HG03196 (cell line): ENCODE results near the gene SLC44A5.

Experiments used
- ATAC-seq: cut with Tn5 transposase; IDR thresholded peaks from one replicate; pipeline ENCODE4 v1.9.1; 2021; ENCODE audit not compliant: unreplicated experiment

SLC44A5 gene

GRCh38 chr1:75589637-75590036 lies 21.3 kb downstream of the SLC44A5 start:
- no peak for ATAC-seq

- ATAC-seq, result no peak
Observed at GRCh38 chr1:75588779-75589475, 22.0 kb downstream of the SLC44A5 start.

DNA sequence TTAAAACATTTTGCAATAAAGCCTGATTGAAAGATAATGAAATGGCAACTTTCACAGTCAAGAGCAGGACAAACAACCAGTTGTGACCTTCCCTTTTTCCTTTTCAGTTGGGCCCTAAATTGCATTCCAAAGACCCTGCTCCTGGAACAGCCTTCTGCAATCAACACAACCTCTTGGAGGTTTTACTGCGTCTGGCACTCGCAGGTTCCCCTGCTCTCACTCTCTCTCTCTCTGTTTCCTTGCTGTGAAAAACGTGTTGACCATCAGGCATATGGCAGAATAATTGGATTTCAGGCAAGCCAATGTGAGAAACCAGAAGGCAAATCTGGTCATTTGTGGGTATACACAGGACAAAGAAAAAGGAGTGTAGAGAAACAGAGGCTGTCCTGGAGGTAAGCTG lies 23.2 kb downstream of the SLC44A5 start:
- ATAC-seq, result no peak

DNA sequence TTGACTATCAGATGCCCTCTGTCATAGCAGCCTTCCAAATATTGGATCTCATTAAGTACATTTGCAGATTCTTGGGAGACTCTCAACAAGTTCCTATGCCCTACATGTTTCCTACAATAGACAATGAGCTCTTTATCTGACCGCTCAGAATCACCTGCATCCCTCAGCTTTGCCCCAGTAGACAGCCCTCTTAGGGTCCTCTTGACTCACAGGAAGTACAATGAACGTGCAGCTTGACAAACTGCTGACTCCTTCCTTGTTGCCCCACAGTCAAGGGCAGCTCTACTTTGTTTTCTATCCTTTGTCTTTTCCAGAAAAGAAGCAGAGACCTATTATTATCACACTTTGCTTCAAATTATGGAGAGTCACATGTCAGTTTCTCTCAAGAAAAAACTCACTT lies 27.6 kb downstream of the SLC44A5 start:
- no peak for ATAC-seq

DNA sequence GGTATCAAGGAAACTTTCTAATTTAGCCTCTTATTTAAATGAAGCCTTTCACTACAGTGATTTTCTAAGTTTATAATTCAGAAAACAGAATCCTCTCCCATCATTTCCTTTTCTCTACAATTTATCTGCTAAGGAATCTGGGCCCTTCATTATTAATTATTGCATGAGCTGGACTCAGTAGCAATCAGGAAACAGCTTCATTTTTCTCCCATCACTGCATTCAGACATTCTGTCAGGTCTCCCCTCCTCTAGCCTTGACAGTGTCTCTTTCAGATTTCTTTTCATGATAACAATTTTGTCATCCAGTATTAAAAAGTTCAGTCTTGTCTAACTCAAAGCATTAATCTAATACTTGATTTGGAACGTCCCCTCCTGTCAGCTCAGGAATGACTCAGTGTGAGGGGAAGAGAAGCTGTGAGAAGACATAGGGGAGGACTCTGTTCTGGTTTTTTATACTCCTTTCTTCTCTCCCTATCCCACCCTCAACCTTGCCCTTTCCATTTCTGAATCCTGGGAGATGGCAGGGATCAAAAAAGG lies 28.1 kb downstream of the SLC44A5 start:
- ATAC-seq, result no peak

GRCh38 chr1:75579046-75579445 lies 31.9 kb downstream of the SLC44A5 start:
- ATAC-seq, result no peak

DNA sequence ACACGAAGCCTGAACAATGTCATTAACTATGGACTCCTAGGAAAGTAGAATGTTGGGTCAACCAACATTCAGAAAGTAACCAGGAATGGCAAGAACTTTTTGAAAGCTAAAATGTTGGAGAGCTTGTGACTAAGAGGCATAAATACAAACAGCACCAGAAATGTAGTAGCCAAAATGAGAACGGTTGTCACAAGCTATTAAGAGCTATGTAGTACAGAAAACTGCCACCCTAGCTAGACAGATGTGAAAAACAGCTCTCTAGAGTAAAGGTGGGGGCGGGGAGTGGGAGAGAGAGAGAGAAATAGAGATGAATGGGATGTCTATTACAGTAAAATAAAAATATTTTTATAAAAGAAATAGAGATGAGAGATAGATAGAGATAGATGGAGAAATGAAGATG lies 35.1 kb downstream of the SLC44A5 start:
- no peak for ATAC-seq

DNA sequence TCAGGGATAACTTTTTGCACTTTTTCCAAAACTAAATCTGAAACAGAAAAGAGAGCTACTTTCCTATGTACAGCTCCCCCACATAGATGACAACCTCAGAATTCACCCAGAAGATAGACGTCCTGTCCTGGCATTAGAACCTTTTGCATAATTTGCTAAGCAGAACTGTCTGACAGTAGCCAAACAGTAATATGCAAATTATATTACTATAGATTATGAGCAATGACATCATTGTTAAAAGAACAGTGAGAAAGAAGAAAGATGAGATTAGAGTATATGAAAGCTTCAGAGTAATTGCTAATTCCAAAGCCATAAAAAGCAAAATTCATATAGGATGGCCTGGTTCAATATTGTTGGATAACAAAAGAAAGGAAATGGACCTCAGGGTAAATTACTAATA lies 43.7 kb downstream of the SLC44A5 start:
- ATAC-seq, result no peak

- no peak for ATAC-seq
Observed at GRCh38 chr1:75559800-75560199, 51.1 kb downstream of the SLC44A5 start.

GRCh38 chr1:75559136-75559535 lies 51.8 kb downstream of the SLC44A5 start:
- no peak for ATAC-seq

DNA sequence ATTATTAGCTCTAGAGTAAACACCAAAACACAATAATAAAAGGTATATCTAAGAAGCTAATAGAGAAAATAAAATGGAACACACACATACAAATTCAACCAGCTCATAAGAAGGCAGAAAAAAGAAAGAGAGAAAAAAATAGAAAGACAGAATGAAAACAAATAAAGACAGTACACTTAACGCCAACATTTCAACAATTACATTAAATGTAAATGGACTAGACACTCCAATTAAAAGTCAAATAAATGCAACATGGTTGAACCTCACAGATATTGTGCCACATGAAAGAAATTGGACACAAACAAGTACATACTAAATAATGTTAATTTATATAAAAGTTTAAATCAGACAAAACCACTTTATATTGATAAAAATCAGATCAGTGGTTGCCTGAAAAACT lies 56.0 kb downstream of the SLC44A5 start:
- no peak for ATAC-seq

GRCh38 chr1:75554181-75554580 lies 56.7 kb downstream of the SLC44A5 start:
- no peak for ATAC-seq

- no peak for ATAC-seq
Observed at GRCh38 chr1:75550559-75550958, 60.4 kb downstream of the SLC44A5 start.

DNA sequence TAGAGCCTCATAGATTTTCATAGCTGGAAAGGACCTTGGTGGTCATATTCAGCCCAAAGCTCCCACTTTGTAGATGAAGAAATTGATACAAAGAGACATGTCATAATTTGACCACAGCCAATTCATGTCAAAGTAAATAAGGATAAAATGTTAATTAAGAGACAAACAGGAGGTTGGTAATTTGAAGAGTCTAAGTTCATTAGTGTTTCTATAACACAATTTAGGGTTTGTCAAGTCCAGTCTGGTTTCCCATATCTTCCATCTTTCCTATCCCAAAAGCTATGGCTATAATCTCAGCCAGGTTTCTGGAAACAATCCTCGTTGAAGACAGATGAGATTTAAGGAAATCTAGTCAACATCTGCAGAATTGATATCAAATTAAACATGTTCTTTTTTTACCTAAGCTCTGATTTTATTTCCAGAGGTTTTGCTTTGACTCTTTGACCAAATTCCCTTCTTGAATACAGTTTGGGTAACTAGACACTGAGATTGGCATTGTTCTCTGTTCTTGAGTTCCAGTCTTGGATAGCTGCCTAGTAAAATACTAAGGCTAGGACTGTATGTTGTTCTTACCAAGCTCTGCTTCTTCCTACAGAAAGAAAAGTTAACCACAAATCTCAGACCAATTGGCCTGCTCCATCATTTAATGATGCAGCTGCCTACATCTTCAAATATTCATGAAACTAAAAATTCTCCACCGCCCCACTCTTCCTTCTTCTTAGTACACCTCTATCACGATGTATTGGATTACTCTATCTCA lies 62.0 kb downstream of the SLC44A5 start:
- ATAC-seq, result no peak

GRCh38 chr1:75543705-75544104 lies 67.2 kb downstream of the SLC44A5 start:
- no peak for ATAC-seq

- no peak for ATAC-seq
Observed at GRCh38 chr1:75542818-75543570, 67.9 kb downstream of the SLC44A5 start.

GRCh38 chr1:75539230-75540116 lies 71.4 kb downstream of the SLC44A5 start:
- no peak for ATAC-seq

GRCh38 chr1:75533085-75533484 lies 77.8 kb downstream of the SLC44A5 start:
- no peak for ATAC-seq

- ATAC-seq, result no peak
Observed at GRCh38 chr1:75531570-75531969, 79.3 kb downstream of the SLC44A5 start.

DNA sequence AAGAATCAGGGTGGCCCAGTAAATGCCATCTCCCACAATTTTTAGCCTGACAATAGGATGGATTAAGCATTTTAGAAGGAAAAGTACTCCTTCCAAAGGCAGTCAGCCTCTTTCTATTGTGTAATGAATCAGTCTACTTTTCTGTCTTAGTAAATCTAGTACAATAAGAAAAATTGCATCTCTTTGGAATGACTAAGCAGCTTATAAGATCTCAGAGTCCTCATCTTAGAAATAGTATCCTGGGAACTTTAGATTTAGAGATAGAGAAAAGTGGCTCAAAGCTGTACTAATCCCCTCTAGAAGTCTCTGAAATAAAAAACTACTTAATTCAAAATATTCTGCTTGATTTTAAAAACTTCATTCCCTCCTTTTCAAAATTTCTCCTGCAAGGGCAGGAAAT lies 81.4 kb downstream of the SLC44A5 start:
- no peak for ATAC-seq

DNA sequence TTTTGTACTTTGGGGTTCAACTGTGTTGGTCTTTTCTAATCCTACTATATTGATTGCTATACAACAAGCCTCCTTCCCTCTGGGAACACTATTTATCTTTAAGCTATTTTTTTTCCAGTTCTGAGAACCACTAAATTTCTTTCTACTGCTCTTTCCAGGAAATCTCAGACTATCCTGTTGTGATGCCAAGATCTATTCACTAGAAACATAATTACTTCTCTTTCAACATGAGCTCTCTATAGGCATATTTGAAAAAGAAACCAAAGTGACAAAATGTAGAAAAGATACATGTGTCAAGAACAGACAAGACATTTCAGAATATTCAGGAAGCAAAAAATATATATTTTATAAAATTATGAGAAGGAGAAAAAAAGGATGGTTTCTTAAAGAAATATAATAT lies 82.9 kb downstream of the SLC44A5 start:
- ATAC-seq, result no peak
